Esophagus squamous epithelium (tissue), 5 donors: ENCODE measurements around the gene ATP1B3. TPM values are rescaled to one million over a fixed set of nuclear protein-coding genes. Genes with fewer than 3 reads are reported as not detected.
A peak's percentile ranks its signal among the peaks of the same experiment; 100 is the strongest.
"Not testable (repeated sequence)": the region's sequence is repeated elsewhere in the genome, so short reads cannot be mapped to it uniquely, and the experiment has no call there.

ENCODE experiments used
- DNase-seq: peaks from one replicate; lab custom pipeline; 2025; lab: John Stamatoyannopoulos, UW
- H3K27ac ChIP-seq, 4 donors: fragments of 200-600 bp; sonication (generic); one replicate each; pipeline ENCODE4 v1.5.1; 2016 to 2019; ENCODE audit warnings: mild to moderate bottlenecking in 1 of 4
- H3K27me3 ChIP-seq, 4 donors: fragments of 200-600 bp; sonication (generic); 1 replicate in 3 of 4; 2 replicates in 1 of 4; pipeline versions ENCODE4 v1.5.1 to v1.6.0; 2017 to 2021; ENCODE audit warnings: antibody characterized with exemption in 1 of 4
- H3K36me3 ChIP-seq, 3 donors: fragments of 200-600 bp; sonication (generic); one replicate each; pipeline ENCODE4 v1.5.1; 2016 to 2019
- H3K4me1 ChIP-seq, 3 donors: fragments of 200-600 bp; sonication (generic); one replicate each; pipeline ENCODE4 v1.5.1; 2017 to 2019
- H3K4me3 ChIP-seq, 4 donors: fragments of 200-600 bp; sonication (generic); 1 replicate in 3 of 4; 2 replicates in 1 of 4; pipeline ENCODE4 v1.5.1; 2016 to 2019; ENCODE audit warnings: mild to moderate bottlenecking in 2 of 4, moderate library complexity in 1 of 4
- H3K9me3 ChIP-seq, 3 donors: fragments of 200-600 bp; sonication (generic); one replicate each; pipeline ENCODE4 v1.5.1; 2016 to 2019
- CTCF ChIP-seq, 6 experiments: fragments of 450-650 bp in 4 of 6; fragments of 200-600 bp in 2 of 6; sonication (generic) in 2 of 6; IDR thresholded peaks; one replicate each; pipeline ENCODE4 v1.5.1; 2016 to 2019; ENCODE audit warnings: antibody characterized with exemption in 6 of 6, mild to moderate bottlenecking in 4 of 6, moderate library complexity in 4 of 6
- POLR2A ChIP-seq, 4 donors: fragments of 450-650 bp; IDR thresholded peaks; one replicate each; pipeline ENCODE4 v1.6.1; 2017; ENCODE audit warnings: antibody characterized with exemption in 4 of 4, mild to moderate bottlenecking in 4 of 4, moderate library complexity in 3 of 4
- WGBS, 2 donors: methylation state at CpG; one replicate each; pipeline ENCODE4 v1.1.5; 2018; 5-methylcytosine and 5-hydroxymethylcytosine counted together
- intact Hi-C: fragments of 100-400 bp; cut with DNase I; formaldehyde crosslinking; loops from one replicate; pipeline ENCODE4 v1.15.0; 2022
- total RNA-seq, 4 donors: library from RNA; depleted of rRNA; stranded (reverse); fragments of >200 nt; gene quantifications; one replicate each; pipeline ENCODE4 v1.1.0, GENCODE V29; 2016
- donor health status: DM: yes; HTN: yes; CAD: no.

Gene ATP1B3
- total RNA-seq, 4 donors from 2014 or later = 61.0 to 160 (median 126) TPM

DNA sequence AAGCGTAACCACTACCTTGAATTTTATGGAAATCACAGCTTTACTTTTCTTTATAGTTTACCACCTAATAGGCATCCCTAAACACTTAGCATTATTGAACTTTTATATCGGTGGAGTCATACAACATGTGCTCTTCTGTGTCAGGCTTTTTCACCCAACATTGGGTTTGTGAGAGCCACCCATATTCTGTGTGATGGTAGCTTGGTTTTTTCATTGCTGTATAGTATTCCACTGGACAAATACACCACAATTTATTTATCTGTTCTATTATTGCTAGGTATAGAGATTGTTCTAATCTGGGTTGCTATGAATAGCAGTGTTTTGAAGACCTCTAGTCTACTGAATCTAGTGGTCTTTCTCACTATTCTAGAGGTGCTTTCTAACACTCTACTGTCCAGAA lies 31.6 kb upstream of the ATP1B3 start:
- no peaks in the 10 kb centered on the region for H3K27me3 ChIP-seq
- 91 to 97% methylated on average over 2 of the region's 2 CpGs for WGBS, 2 donors
- TF ChIP-seq CTCF (IDR thresholded peaks at IDR 0.05) = no peak
- TF ChIP-seq POLR2A (IDR thresholded peaks at IDR 0.05) = no peak
- H3K9me3 ChIP-seq = no peaks in the 10 kb centered on the region
- H3K4me1 ChIP-seq = peaks cover 0 to 31% (median 6%) of the 10 kb centered on the region in 3 donors
- no peak overlapping the region for H3K27ac ChIP-seq
- intact Hi-C loops = no loop called here
- no peak for DNase-seq
- H3K4me3 ChIP-seq = no peak overlapping the region
- H3K36me3 ChIP-seq = no peaks in the 10 kb centered on the region

GRCh38 chr3:141845407-141846049 lies 30.9 kb upstream of the ATP1B3 start:
- DNase-seq = no peak
- H3K27ac ChIP-seq = no peak overlapping the region
- H3K27me3 ChIP-seq = no peaks in the 10 kb centered on the region
- H3K4me1 ChIP-seq = peaks cover 0 to 24% (median 2%) of the 10 kb centered on the region in 3 donors
- intact Hi-C loops = no loop called here
- no peak for TF ChIP-seq POLR2A (IDR thresholded peaks at IDR 0.05)
- TF ChIP-seq CTCF (IDR thresholded peaks at IDR 0.05) = peak in 1 of 6 experiments; percentile 5
- H3K4me3 ChIP-seq = no peak overlapping the region
- no peaks in the 10 kb centered on the region for H3K9me3 ChIP-seq
- no peaks in the 10 kb centered on the region for H3K36me3 ChIP-seq
- 73 to 79% methylated on average over 4 to 5 of the region's 5 CpGs for WGBS, 2 donors

DNA sequence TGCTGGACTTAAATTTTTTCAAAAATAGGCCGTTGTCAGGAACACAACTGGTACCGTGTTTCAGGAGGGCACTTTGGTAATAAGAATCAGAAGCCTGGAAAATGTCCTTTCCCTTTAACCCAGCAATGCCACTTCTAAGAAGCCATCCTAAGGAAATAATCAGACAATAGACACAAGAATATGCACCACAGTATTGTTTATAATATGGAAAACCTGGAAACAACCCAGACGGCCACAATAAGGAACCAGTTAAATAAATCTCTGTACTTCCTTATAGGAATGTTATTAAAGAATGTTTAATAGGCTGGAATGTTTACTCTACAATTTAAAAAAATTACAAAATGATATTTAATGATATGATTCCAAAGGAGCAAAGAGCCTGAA lies 30.4 kb upstream of the ATP1B3 start:
- peaks cover 0 to 21% (median 2%) of the 10 kb centered on the region in 3 donors for H3K4me1 ChIP-seq
- DNase-seq = no peak
- intact Hi-C loops = no loop called here
- H3K36me3 ChIP-seq = no peaks in the 10 kb centered on the region
- H3K27me3 ChIP-seq = no peaks in the 10 kb centered on the region
- no peak overlapping the region for H3K27ac ChIP-seq
- no peak overlapping the region for H3K4me3 ChIP-seq
- no peaks in the 10 kb centered on the region for H3K9me3 ChIP-seq
- no peak for TF ChIP-seq POLR2A (IDR thresholded peaks at IDR 0.05)
- TF ChIP-seq CTCF (IDR thresholded peaks at IDR 0.05) = no peak
- WGBS, 2 donors = 45 to 53% methylated on average over 3 of the region's 3 CpGs

- intact Hi-C loops, H3K36me3 ChIP-seq, H3K4me3 ChIP-seq, H3K27me3 ChIP-seq, H3K9me3 ChIP-seq, DNase-seq, H3K27ac ChIP-seq: not testable (repeated sequence)
- H3K4me1 ChIP-seq = peaks cover 0 to 29% (median 8%) of the 10 kb centered on the region in 3 donors
- WGBS, 2 donors = 86 to 96% methylated on average over 2 to 5 of the region's 5 CpGs
Observed at GRCh38 chr3:141848159-141848748, 28.2 kb upstream of the ATP1B3 start.

- Histone ChIP-seq H3K27me3 (no peaks in the 10 kb centered on the region), H3K9me3 (no peaks in the 10 kb centered on the region), H3K27ac (no peak overlapping the region), H3K36me3 (no peaks in the 10 kb centered on the region), H3K4me1 (peaks cover 5 to 39% (median 15%) of the 10 kb centered on the region in 3 donors), H3K4me3 (no peak overlapping the region)
- intact Hi-C loops = no loop called here
- no peak for TF ChIP-seq CTCF (IDR thresholded peaks at IDR 0.05)
- no peak for DNase-seq
- 80 to 85% methylated on average over 11 of the region's 11 CpGs for WGBS, 2 donors
Observed at GRCh38 chr3:141849056-141849815, 27.2 kb upstream of the ATP1B3 start.
